Activated CD4-positive, alpha-beta T cell treated with anti-CD3 and anti-CD28 coated beads, Interleukin-2, amount 50 U/mL, for 24 hours (primary cell): ENCODE results near the gene ZNHIT3.

Experiments used
- DNase-seq, 2 donors: peaks; one replicate each; pipeline ENCODE4 v3.0.0-alpha.2; 2020; ENCODE audit warnings: low read depth in 1 of 2, low spot score in 1 of 2

ZNHIT3 gene

GRCh38 chr17:36511216-36511615 lies 24.7 kb downstream of the ZNHIT3 start:
- no peak for DNase-seq

DNA sequence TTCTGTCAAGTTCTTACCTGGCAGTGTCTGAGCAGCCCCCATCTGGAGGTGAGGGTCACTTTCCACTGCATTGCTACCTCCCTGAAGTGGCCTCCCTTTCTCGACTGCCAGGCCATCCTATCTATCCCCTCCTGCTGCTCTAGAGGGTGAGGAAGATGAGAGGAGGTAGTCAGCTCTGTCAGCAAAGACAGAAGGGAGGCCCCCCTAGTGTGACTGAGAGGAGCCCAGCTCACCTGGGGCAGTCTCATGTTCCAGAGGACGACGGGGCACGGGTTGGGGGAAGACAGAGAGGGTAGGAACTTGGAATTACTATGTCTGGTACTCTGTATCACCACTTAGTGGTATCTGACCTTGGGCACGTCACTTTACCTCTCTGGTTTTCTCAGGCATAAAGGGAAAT lies 26.2 kb downstream of the ZNHIT3 start:
- no peak for DNase-seq

GRCh38 chr17:36514856-36515255 lies 28.4 kb downstream of the ZNHIT3 start:
- DNase-seq = no peak

DNA sequence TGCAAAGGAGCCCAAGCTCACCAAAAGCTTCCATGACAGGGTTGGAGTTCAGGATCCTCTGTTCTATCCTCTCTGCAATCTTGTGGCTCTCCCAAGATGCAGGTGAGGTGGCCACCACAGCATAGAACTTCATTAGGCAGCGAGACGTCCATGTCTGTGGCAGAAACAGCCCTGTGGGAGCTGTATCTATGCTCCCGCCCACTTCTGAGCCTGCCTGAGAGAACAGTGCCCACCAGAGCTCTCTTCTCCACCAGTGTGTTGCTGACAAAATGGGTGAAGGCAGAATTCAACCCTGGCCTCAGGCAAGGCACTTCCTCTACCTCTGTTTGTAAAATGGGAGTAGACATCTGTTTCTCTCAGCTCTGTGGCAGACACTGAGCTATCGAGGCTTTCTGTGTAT lies 29.4 kb downstream of the ZNHIT3 start:
- no peak for DNase-seq

GRCh38 chr17:36523113-36523512 lies 36.6 kb downstream of the ZNHIT3 start:
- no peak for DNase-seq

GRCh38 chr17:36524428-36524876 lies 38.0 kb downstream of the ZNHIT3 start:
- peak in 1 of 2 donors; percentile 16 for DNase-seq

- DNase-seq = no peak
Measured at GRCh38 chr17:36525113-36525512, 38.6 kb downstream of the ZNHIT3 start.

- DNase-seq = no peak
Measured at GRCh38 chr17:36525888-36526287, 39.4 kb downstream of the ZNHIT3 start.

- DNase-seq = no peak
Measured at GRCh38 chr17:36527621-36528250, 41.3 kb downstream of the ZNHIT3 start.

- no peak for DNase-seq
Measured at GRCh38 chr17:36529121-36529520, 42.6 kb downstream of the ZNHIT3 start.

- DNase-seq = no peak
Measured at GRCh38 chr17:36532435-36532975, 46.0 kb downstream of the ZNHIT3 start.

DNA sequence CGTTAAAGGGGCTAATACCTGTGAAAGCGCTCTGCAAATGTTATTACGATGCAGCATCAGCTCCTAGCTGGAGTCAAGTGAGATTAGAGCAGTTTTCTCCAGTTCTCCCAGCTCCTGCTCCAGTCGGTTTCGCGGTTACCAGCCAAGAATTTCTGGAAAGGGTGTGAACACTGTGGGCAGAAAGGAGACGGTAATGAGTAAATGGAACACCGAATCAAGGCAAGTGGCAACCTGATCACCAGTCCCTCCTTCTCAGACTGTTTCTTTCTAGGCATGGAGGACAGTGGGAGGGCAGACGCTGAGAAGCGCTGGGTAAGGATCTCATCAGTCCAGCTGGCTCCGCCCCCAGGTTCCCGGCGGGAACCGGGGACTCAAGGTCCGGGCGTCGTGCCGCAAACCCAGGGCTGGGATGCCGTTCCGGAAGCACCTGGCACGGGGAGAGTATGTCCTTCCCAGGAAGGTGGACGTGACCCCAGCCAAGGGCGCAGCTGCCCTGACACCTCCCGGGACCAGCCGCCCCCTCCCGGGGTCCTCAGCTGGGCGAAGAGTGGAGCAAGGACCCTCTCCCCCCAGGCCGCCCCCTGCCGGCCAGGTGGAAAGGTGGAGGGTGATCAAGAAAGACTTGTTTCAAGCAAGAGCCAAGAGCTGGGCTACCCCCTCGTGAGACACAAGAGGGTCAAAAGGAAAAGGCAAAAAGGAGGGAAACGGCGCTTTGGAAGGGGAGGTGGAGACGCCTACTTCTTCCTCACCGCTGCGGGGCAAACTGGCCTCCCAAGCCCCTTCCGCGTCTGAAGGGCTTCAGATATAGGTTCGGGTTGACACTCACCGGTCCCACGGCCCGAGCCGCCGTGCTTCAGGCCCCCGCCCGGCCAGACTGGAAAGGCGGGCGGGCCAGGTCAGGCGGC lies 47.7 kb downstream of the ZNHIT3 start:
- DNase-seq = no peak

DNA sequence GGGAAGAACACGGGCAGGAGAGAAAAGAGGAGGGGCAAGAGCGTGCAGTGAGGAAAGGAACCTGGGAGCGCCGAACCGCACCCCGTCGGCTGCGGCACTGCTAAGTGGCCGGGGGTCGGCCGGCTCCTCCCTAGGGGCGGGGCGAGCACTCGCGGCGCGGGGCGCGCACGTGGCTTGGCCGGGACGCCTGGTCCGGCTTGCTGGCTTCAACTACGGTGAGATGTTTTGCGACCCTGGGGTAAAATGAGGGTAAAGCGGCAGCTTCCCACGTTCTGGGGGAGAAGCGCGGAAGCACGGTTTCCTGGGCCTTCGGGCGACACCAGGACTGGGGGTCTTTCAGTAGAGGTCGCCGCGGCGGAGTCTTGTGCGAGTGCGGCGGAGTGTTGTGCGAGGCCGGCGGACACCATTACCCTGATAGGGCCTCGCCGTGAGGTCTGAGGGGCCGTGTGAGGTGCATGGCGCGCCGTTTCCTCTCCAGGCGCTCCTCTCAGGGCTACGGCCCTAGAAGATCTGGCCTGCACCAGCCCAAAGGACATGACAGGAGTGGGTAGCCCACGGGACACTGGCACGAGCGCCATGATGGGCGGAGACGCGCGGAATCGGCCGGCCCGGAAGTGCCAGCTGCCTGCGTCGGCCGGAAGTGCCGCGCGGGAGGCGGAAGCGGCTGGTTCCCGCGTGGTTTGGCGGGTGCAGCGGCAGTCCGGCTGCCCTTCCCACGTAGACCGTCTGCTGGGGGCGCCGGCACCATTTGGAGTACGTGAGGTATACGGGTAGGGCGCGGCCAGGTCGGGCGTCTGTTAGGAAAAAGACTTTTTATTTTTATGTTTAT lies 48.6 kb downstream of the ZNHIT3 start, which contains the start of the genes MYO19 and PIGW:
TSS of gene MYO19 (minus strand) at position 29 of the 829 bp plus-strand sequence. CDS start 2,330 bp downstream, outside the sequence.
TSS of gene PIGW (plus strand) at position 148 of the 829 bp plus-strand sequence. CDS start 2,115 bp downstream, outside the sequence.
- DNase-seq = peak; percentile 77 to 86

DNA sequence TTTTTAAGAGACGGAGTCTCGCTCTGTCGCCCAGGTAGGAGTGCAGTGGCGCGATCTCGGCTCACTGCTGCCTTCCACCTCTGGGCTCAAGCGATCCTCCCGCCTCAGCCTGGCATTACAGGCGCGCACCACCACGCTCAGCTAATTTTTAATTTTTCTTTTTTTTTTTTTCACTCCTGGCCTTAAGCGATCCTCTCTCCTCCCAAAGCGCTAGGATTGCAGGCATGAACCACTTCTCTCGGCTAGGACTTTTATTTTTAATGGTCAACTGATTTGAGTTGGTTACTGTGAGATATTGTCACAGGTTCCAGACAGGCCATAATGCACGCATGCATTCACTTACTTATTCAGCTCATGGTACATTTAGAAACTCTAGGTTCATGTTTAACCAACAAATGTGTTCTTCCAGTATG lies 49.2 kb downstream of the ZNHIT3 start:
- DNase-seq = no peak

- DNase-seq = no peak
Measured at GRCh38 chr17:36540696-36541095, 54.2 kb downstream of the ZNHIT3 start.

GRCh38 chr17:36542755-36543154 lies 56.3 kb downstream of the ZNHIT3 start:
- DNase-seq = no peak

DNA sequence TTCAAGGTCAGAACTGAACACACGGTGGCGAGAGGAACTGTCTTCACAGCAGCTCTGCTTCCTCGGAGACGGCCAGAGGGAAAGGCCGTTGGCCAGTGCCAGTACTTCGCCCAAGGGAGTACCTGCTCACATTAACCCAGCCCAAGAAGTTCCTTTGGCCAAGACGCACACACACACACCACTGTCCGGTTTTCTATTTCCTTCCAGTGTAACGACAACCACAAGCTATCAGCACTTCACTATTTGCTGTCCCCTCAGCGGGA lies 57.5 kb downstream of the ZNHIT3 start:
- no peak for DNase-seq

DNA sequence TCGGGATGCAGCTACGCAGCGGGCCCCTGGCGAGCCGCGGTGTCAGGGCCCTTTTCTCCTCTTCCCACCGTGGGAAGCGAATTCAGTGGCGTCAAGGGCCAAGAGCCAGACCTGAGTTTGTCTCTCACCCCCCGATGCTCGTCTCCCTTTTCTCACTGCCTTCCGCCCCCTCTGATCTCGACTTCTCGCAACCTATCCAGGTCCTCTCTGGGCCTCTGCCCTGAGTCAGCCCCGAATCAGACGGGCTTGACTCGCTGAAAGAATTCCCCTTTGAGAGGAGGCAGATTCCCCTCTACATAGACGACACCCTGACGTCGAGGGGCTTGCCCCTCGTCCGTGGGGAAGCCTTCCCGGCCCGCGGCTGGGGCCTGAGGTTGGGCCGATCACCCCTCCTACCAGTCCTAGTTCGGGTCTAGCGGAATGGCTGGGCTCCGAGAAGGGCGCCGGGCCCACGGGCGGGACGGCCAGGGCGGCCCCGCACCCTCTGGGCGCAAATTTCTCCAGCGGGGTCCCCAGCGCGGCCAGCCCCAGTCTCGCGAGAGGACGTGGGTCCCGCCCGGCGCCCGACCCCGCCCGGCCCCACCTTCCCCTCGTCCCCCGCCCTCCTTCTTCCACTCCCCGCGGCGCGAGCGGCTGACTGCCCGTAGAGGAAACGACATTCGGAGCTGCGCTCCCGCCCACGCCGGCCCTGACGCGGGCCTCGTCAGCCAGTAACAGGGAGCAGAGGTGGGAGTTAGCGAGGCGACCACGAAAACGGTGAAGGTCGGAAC lies 58.0 kb downstream of the ZNHIT3 start, which contains the start of gene GGNBP2:
TSS of gene GGNBP2 (plus strand) at position 613 of the 770 bp plus-strand sequence. CDS start 806 bp downstream, outside the sequence.
- peak; percentile 86 to 87 for DNase-seq

DNA sequence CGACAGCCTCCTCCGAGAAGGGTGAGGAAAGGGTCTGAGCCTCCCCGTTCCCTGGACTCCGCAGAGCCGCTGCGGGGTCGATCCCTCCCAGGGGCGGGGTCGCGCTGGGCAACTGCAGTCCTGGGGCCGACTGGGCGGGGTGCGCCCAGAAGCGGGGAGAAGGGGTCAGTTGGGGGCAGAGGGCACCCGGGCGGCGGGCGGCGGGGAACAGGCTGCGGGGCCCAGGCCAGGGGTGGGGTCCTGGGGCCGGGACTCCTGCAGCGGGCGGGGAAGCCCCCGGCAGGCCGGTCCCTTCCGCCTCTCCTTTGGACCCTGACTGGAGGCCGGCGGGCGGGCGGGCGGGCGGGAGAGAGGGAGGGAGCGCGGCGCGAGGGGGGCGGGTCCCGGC lies 58.6 kb downstream of the ZNHIT3 start:
- DNase-seq = no peak
